HepG2 (cell line): Measurements from ENCODE around the gene SYNE3.

Experiments
- ARID3A ChIP-seq: IDR thresholded peaks from 2 replicates; pipeline ENCODE4 v1.6.1; 2012; ENCODE audit warnings: low read depth, low read length, improper control_type of control experiment
- ATAD3A ChIP-seq: sonication (generic); formaldehyde crosslinking; IDR thresholded peaks from 2 replicates; pipeline ENCODE4 v1.4.0; 2020; ENCODE audit warnings: missing genetic modification reagents
- CHD2 ChIP-seq: IDR thresholded peaks from 2 replicates; pipeline ENCODE4 v1.6.1; 2011; ENCODE audit warnings: low read depth, low read length, improper control_type of control experiment
- CREB3 ChIP-seq: sonication (generic); formaldehyde crosslinking; IDR thresholded peaks from 2 replicates; pipeline ENCODE4 v1.5.0; 2020; ENCODE audit warnings: missing genetic modification reagents
- CTCF ChIP-seq: sonication (generic); formaldehyde crosslinking; IDR thresholded peaks from 2 replicates; pipeline ENCODE4 v1.5.0; 2020; ENCODE audit warnings: mild to moderate bottlenecking, missing genetic modification reagents, moderate library complexity
- DR1 ChIP-seq: sonication (generic); formaldehyde crosslinking; IDR thresholded peaks from 2 replicates; pipeline ENCODE4 v1.8.0; 2021; ENCODE audit warnings: mild to moderate bottlenecking, missing genetic modification reagents, inconsistent platforms
- FOSL2 ChIP-seq: sonication (generic); formaldehyde crosslinking; IDR thresholded peaks from 2 replicates; pipeline ENCODE4 v1.4.0; 2020; ENCODE audit warnings: missing genetic modification reagents
- FOXK2 ChIP-seq: fragments of 450-650 bp; IDR thresholded peaks from 2 replicates; pipeline ENCODE4 v1.6.1; 2016
- PCBP2 ChIP-seq: fragments of 200-400 bp; formaldehyde crosslinking; optimal IDR thresholded peaks from 2 replicates; pipeline ENCODE3; 2018; ENCODE audit warnings: low read length, low read depth; ENCODE audit not compliant: poor library complexity, severe bottlenecking
- PREB ChIP-seq: sonication (generic); formaldehyde crosslinking; IDR thresholded peaks from 2 replicates; pipeline ENCODE4 v1.4.0; 2020; ENCODE audit warnings: missing genetic modification reagents
- RAD51 ChIP-seq: fragments of 450-650 bp; IDR thresholded peaks from 2 replicates; pipeline ENCODE4 v1.6.1; 2016; ENCODE audit warnings: borderline replicate concordance
- SPEN ChIP-seq: sonication (generic); formaldehyde crosslinking; IDR thresholded peaks from 2 replicates; pipeline ENCODE4 v1.5.1; 2020; ENCODE audit warnings: low read depth, mild to moderate bottlenecking, missing genetic modification reagents
- ZNF256 ChIP-seq: sonication (generic); formaldehyde crosslinking; conservative IDR thresholded peaks from 2 replicates; pipeline ENCODE4 v1.4.0; 2020; ENCODE audit warnings: missing genetic modification reagents
- ZNF512B ChIP-seq: sonication (generic); formaldehyde crosslinking; IDR thresholded peaks from 2 replicates; pipeline ENCODE4 v1.5.1; 2020; ENCODE audit warnings: missing genetic modification reagents, mild to moderate bottlenecking, borderline replicate concordance

- TF ChIP-seq ZNF512B (CRISPR knock-in tag) (no peak), ZNF256 (CRISPR knock-in tag) (no peak), SPEN (CRISPR knock-in tag) (no peak), PREB (CRISPR knock-in tag) (no peak), ATAD3A (CRISPR knock-in tag) (no peak), CREB3 (no peak), CHD2 (no peak), FOXK2 (no peak), DR1 (no peak), CTCF (no peak), FOSL2 (CRISPR knock-in tag) (no peak), RAD51 (no peak), ARID3A (no peak), PCBP2 (no peak)
Observed at GRCh38 chr14:95508377-95508776, 8.1 kb downstream of the SYNE3 start.
